SU-DHL-6 (cell line): ENCODE results near the gene RHBG.

Experiments
- EZH2phosphoT487 ChIP-seq: fragments of 200-600 bp; sonication (generic), shearing (Covaris generic); conservative IDR thresholded peaks from 2 replicates; pipeline ENCODE4 v1.6.1; 2018; ENCODE audit warnings: mild to moderate bottlenecking, antibody characterized with exemption, low read length, moderate library complexity, mixed read lengths
- TF ChIP-seq, protein P1 (sequence below): fragments of 200-600 bp; sonication (generic); IDR thresholded peaks from one replicate; pipeline ENCODE4 v1.5.1; 2017; ENCODE audit warnings: antibody characterized with exemption, mild to moderate bottlenecking, low read length, moderate library complexity; ENCODE audit not compliant: insufficient read depth, poor library complexity, severe bottlenecking

DNA sequence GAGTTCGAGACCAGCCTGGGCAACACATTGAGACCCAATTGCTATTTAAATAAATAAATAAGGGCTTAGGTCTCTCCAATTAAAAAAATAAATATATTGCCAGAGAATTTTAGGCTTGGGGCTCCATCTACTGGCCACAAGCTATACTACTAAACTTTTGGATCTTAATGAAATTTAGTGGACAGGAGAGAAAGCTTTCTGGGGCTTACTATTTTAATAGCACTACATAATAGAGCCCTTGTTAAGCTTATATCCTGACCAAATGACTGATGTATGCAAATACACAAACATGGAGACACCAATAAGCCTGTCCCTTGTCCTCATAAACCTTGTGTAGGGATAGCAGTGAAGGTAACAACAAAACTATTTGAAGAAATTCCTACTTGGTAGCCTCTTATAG lies 49.3 kb upstream of the RHBG start:
- TF ChIP-seq, protein P1, sequence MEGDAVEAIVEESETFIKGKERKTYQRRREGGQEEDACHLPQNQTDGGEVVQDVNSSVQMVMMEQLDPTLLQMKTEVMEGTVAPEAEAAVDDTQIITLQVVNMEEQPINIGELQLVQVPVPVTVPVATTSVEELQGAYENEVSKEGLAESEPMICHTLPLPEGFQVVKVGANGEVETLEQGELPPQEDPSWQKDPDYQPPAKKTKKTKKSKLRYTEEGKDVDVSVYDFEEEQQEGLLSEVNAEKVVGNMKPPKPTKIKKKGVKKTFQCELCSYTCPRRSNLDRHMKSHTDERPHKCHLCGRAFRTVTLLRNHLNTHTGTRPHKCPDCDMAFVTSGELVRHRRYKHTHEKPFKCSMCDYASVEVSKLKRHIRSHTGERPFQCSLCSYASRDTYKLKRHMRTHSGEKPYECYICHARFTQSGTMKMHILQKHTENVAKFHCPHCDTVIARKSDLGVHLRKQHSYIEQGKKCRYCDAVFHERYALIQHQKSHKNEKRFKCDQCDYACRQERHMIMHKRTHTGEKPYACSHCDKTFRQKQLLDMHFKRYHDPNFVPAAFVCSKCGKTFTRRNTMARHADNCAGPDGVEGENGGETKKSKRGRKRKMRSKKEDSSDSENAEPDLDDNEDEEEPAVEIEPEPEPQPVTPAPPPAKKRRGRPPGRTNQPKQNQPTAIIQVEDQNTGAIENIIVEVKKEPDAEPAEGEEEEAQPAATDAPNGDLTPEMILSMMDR, result peak; percentile 46
- TF ChIP-seq EZH2phosphoT487, result no peak
